ENCODE measurements around the gene ANKRD33B. TPM values are rescaled to one million over a fixed set of nuclear protein-coding genes. Genes with fewer than 3 reads are reported as not detected.

ANKRD33B gene
- total RNA-seq, 1 donor from 2014 or later = 6.1 TPM

DNA sequence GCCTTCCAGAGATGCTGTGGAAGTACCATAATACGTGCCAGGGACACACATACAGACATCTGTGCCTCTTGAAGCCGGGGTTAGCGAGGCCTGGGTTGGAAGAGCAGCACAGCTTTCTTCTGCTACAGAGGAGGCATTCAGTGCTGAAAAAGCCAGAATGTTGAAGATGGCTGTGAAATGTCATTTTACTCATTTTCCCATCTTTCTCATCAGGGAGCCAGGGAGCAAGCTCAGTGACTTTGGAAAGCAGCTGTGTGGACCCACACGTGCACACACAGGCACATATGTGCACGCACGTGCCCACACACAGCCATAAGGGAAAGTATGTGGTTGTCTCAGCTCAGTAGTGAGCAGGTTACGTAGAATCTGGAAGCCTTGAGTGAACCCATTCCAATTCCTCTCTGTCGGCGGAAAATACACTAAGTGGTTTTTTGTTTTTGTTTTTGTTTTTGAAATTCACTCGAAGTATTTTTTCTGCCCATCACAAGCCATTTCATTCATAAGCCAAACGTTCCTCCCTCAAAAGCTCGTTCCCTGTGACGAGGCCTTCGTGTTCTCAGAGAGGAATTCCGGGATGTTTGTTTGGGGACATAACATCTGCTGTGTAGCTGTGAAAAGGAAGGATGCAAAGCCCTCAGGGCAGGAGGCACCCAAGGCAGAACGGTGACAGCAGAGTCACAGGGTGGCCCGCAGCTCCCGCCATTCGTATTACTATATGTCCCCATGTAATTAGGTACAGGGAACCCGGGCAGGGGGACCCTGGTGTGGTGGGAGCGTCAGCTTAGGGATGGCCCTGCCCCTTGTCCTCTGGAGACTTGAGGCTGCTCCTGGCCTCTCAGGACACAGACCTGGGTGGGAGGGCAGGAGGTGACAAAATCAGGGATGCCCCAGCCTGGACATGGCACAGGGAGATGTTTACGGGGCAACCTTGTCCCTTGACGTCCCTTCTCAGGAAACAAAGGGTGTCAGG is 29.0 kb upstream of the ANKRD33B start:
- no peak overlapping the region for H3K4me3 ChIP-seq
- TF ChIP-seq, protein P1, sequence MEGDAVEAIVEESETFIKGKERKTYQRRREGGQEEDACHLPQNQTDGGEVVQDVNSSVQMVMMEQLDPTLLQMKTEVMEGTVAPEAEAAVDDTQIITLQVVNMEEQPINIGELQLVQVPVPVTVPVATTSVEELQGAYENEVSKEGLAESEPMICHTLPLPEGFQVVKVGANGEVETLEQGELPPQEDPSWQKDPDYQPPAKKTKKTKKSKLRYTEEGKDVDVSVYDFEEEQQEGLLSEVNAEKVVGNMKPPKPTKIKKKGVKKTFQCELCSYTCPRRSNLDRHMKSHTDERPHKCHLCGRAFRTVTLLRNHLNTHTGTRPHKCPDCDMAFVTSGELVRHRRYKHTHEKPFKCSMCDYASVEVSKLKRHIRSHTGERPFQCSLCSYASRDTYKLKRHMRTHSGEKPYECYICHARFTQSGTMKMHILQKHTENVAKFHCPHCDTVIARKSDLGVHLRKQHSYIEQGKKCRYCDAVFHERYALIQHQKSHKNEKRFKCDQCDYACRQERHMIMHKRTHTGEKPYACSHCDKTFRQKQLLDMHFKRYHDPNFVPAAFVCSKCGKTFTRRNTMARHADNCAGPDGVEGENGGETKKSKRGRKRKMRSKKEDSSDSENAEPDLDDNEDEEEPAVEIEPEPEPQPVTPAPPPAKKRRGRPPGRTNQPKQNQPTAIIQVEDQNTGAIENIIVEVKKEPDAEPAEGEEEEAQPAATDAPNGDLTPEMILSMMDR (IDR thresholded peaks at IDR 0.05) = no peak
- DNase-seq = peak; percentile 26
- H3K4me1 ChIP-seq = peaks cover 21% of the 10 kb centered on the region
- no peak for ATAC-seq
- no peaks in the 10 kb centered on the region for H3K36me3 ChIP-seq
- H3K27ac ChIP-seq = no peak overlapping the region
- peaks cover 9% of the 10 kb centered on the region for H3K27me3 ChIP-seq
- intact Hi-C loops (cut with DNase I) = no loop called here
- H3K9me3 ChIP-seq = no peaks in the 10 kb centered on the region

DNA sequence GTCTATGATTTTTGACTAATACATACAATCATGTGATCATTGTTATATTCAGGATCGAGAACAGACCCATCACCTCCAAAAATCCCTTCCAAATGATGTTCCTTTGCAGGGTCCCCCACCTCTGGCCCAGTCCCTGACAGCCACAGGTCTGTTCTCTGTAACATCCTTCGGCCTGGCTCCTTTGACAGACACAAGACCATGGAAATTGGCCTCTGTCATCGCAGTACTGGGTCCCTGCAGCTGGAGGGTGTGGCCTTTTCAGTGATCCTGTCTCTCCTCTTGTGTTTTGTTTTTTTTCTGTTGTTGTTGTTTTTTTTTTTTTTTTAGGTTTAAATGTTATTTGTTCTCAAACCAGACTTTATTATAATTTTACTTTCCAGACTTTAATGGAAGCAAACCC is 27.4 kb upstream of the ANKRD33B start:
- H3K4me1 ChIP-seq = peaks cover 21% of the 10 kb centered on the region
- intact Hi-C loops (cut with DNase I) = no loop called here
- H3K27me3 ChIP-seq = peaks cover 9% of the 10 kb centered on the region
- DNase-seq (no peak), ATAC-seq (no peak)
- no peaks in the 10 kb centered on the region for H3K36me3 ChIP-seq
- H3K9me3 ChIP-seq = no peaks in the 10 kb centered on the region
- H3K27ac ChIP-seq = no peak overlapping the region
- TF ChIP-seq, protein P1 (IDR thresholded peaks at IDR 0.05) = no peak
- H3K4me3 ChIP-seq = no peak overlapping the region

GRCh38 chr5:10536931-10537579 is 26.8 kb upstream of the ANKRD33B start:
- Histone ChIP-seq H3K9me3 (no peaks in the 10 kb centered on the region), H3K4me1 (peaks cover 21% of the 10 kb centered on the region), H3K36me3 (no peaks in the 10 kb centered on the region), H3K27me3 (peaks cover 9% of the 10 kb centered on the region), H3K4me3 (peak overlapping the region; percentile 3), H3K27ac (no peak overlapping the region)
- no peak for ATAC-seq
- intact Hi-C loops (cut with DNase I) = no loop called here
- DNase-seq = peak; percentile 20
- TF ChIP-seq, protein P1 (IDR thresholded peaks at IDR 0.05) = no peak

DNA sequence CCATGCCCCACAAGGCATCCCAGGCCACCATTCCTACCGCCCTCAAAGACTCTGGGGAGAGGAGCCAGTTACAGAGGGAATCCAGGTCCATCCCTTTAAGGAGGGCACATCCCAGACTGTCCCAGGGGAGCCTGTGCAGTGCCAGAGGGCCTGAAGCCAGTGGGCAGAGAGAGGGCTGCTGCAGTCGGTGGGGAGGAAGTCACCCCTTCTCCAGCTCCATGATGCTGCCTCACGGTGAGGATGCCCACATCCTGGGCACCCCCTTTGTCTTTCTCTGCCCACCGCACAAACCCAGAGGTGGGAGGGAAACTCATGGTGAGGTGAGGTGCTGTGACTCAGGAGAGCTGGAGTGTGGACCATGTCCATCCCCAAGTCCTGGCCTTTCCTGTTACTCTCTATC is 26.2 kb upstream of the ANKRD33B start:
- H3K27me3 ChIP-seq = peaks cover 9% of the 10 kb centered on the region
- H3K4me3 ChIP-seq = no peak overlapping the region
- TF ChIP-seq, protein P1 (IDR thresholded peaks at IDR 0.05) = no peak
- DNase-seq = peak; percentile 51
- ATAC-seq = peak; percentile 33
- no peak overlapping the region for H3K27ac ChIP-seq
- intact Hi-C loops (cut with DNase I) = no loop called here
- no peaks in the 10 kb centered on the region for H3K36me3 ChIP-seq
- no peaks in the 10 kb centered on the region for H3K9me3 ChIP-seq
- peaks cover 21% of the 10 kb centered on the region for H3K4me1 ChIP-seq

- no peaks in the 10 kb centered on the region for H3K9me3 ChIP-seq
Observed at GRCh38 chr5:10538103-10538788, 25.6 kb upstream of the ANKRD33B start.

More at GRCh38 chr5:10538103-10538788, 25.6 kb upstream of the ANKRD33B start:
- Histone ChIP-seq H3K27ac (no peak overlapping the region), H3K27me3 (peaks cover 9% of the 10 kb centered on the region), H3K36me3 (no peaks in the 10 kb centered on the region), H3K4me1 (peaks cover 21% of the 10 kb centered on the region), H3K4me3 (no peak overlapping the region)
- TF ChIP-seq, protein P1 (IDR thresholded peaks at IDR 0.05) = no peak
- intact Hi-C loops (cut with DNase I) = no loop called here
- peak; percentile 36 for ATAC-seq
- DNase-seq = peak; percentile 43
